ENCODE results near the gene ZBED1. TPM values are rescaled to one million over a fixed set of nuclear protein-coding genes. Genes with fewer than 3 reads are reported as not detected.
"Not testable (repeated sequence)": the region's sequence is repeated elsewhere in the genome, so short reads cannot be mapped to it uniquely, and the experiment has no call there.

The ZBED1 gene
- total RNA-seq, 4 donors from 2014 or later = 28.3 to 46.5 (median 34.2) TPM

DNA sequence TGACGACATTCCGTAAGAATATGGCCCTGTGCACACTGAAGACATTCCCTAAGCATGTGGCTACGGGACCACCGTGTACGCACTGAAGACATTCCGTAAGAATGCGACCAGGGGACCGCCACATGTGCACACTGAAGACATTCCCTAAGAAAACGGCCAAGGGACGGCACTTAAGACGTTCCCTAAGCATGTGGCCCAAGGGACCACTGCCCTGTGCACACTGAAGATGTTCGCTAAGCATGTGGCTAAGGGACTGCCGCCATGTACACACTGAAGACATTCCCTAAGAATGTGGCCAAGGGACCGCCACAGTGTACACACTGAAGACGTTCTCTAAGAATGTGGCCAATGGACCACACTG, 21.4 kb downstream of the ZBED1 start:
- no peak for ATAC-seq (ENCODE audit: low FRiP score)
- DNase-seq (ENCODE audit: low spot score) = no peak
- TF ChIP-seq, protein P1, sequence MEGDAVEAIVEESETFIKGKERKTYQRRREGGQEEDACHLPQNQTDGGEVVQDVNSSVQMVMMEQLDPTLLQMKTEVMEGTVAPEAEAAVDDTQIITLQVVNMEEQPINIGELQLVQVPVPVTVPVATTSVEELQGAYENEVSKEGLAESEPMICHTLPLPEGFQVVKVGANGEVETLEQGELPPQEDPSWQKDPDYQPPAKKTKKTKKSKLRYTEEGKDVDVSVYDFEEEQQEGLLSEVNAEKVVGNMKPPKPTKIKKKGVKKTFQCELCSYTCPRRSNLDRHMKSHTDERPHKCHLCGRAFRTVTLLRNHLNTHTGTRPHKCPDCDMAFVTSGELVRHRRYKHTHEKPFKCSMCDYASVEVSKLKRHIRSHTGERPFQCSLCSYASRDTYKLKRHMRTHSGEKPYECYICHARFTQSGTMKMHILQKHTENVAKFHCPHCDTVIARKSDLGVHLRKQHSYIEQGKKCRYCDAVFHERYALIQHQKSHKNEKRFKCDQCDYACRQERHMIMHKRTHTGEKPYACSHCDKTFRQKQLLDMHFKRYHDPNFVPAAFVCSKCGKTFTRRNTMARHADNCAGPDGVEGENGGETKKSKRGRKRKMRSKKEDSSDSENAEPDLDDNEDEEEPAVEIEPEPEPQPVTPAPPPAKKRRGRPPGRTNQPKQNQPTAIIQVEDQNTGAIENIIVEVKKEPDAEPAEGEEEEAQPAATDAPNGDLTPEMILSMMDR (IDR thresholded peaks at IDR 0.05) = no peak

DNA sequence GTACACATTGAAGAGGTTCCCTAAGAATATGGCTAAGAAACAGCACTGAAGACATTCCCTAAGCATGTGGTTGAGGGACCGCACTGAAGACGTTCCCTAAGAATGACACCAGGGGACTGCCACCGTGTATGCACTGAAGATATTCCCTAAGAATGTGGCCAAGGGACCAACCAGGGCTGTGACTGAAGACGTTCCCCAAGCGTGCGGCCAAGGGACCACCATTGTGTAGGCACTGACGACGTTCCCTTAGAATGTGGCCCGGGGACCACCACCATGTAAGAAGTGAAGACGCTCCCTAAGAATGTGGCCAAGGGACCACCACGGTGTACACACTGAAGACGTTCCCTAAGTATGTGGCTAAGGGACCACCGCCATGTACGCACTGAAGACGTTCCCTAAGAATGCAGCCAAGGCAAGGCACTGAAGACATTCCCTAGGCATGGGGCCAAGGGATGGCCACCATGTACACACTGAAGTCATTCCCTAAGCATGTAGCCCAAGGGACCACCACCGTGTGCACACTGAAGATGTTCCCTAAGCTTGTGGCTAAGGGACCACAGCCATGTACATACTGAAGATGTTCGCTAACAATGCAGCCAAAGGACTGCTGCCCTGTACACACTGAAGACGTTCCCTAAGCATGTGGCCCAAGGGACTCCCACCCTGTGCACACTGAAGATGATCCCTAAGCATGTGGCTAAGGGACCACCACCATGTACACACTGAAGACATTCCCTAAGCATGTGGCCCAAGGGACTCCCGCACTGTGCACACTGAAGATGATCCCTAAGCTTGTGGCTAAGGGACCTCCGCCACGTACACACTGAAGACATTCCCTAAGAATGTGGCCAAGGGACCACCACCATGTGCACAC, 22.0 kb downstream of the ZBED1 start:
- TF ChIP-seq, protein P1 (IDR thresholded peaks at IDR 0.05) = no peak
- DNase-seq (ENCODE audit: low spot score) (no peak), ATAC-seq (ENCODE audit: low FRiP score) (no peak)

DNA sequence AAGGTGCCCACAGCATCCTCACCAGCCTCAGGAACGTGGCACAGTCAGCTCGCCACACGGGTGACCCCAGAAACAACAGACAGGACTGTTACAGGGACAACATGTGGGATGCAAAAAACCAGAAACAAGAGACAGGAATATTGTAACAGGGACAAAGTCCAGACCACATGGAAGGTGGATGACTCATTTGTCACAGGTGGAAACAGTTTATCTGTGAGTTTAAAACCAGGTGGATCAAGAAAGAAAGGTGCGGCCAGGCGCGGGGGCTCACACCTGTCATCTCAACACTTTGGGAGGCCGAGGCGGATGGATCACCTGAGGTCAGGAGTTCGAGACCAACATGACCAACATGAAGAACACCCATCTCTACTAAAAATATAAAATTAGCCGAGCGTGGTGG, 23.5 kb downstream of the ZBED1 start:
- not testable (repeated sequence) for ATAC-seq (ENCODE audit: low FRiP score); DNase-seq (ENCODE audit: low spot score)

DNA sequence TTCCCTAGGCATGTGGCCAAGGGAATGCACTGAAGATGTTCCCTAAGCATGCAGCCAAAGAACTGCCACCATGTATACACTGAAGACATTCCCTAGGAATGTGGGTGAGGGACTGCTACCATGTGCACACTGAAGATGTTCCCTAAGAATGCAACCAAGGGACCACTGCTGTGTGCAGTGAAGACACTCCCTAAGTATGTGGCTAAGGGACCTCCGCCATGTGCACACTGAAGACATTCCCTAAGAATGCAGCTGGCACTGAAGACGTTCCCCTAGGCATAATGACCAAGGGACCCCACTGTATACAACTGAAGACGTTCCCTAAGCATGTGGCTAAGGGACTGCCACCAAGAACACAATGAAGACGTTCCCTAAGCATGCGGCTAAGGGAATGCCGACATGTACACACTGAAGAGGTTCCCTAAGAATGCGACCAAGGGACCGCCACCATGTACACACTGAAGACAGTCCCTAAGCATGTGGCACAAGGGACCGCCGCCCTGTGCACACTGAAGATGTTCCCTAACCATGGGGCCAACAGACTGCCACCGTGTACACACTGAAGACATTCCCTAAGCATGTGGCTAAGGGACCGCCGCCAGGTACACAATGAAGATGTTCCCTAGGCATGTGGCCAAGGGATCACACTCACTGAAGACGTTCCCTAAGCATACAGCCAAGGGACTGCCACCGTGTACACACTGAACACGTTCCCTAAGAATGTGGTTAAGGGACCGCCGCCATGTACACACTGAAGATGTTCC, 25.6 kb downstream of the ZBED1 start:
- no peak for ATAC-seq (ENCODE audit: low FRiP score)
- TF ChIP-seq, protein P1 (IDR thresholded peaks at IDR 0.05) = no peak

DNA sequence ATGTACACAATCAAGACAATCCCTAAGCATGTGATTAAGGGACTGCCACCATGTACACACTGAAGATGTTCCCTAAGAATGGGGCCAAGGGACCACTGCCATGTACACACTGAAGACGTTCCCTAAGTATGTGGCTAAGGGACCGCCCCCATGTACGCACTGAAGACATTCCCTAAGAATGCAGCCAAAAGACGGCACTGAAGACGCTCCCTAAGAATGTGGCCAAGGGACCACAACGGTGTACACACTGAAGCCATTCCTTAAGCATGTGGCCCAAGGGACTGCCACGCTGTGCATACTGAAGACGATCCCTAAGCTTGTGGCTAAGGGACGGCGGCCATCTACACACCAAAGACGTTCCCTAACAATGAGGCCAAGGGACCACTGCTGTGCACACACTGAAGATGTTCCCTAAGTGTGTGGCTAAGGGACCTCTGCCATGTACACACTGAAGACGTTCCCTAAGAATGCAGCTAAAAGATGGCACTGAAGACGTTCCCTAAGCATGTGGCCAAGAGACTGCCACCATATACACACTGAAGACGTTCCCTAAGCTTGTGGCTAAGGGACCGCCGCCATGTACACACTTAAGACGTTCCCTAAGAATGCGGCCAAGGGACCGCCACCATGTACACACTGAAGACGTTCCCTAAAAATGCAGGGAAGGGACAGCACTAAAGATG, 26.4 kb downstream of the ZBED1 start:
- TF ChIP-seq, protein P1 (IDR thresholded peaks at IDR 0.05) = no peak
- no peak for ATAC-seq (ENCODE audit: low FRiP score)
- no peak for DNase-seq (ENCODE audit: low spot score)

More for the DNA sequence above, 25.6 kb downstream of the ZBED1 start:
- DNase-seq (ENCODE audit: low spot score) = no peak

DNA sequence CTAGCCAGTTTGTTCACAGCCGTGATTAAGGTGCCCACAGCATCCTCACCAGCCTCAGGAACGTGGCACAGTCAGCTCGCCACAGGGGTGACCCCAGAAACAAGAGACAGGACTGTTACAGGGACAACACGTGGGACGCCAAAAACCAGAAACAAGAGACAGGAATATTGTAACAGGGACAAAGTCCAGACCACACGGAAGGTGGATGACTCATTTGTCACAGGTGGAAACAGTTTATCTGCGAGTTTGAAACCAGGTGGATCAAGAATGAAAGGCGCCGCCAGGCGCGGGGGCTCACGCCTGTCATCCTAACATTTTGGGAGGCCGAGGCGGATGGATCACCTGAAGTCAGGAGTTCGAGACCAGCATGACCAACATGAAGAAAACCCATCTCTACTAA, 27.7 kb downstream of the ZBED1 start:
- DNase-seq (ENCODE audit: low spot score); ATAC-seq (ENCODE audit: low FRiP score): not testable (repeated sequence)

DNA sequence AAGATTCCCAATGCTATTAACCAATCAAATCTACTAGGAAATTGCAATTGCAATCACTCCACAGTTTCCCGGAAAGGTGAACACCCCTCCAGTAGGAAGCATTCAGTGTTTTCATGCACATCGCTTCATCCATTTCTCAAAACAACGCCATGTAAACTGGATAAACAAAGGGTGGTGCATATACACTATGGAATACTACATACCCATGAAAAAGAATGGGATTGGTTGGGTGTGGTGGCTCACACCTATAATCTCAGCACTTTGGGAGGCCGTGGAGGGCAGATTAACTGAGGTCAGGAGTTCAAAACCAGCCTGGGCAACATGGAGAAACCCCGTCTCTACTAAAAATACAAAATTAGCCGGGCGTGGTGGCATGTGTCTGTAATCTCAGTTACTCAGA, 29.1 kb downstream of the ZBED1 start:
- ATAC-seq (ENCODE audit: low FRiP score) = no peak
- TF ChIP-seq, protein P1 (IDR thresholded peaks at IDR 0.05) = no peak
- no peak for DNase-seq (ENCODE audit: low spot score)

DNA sequence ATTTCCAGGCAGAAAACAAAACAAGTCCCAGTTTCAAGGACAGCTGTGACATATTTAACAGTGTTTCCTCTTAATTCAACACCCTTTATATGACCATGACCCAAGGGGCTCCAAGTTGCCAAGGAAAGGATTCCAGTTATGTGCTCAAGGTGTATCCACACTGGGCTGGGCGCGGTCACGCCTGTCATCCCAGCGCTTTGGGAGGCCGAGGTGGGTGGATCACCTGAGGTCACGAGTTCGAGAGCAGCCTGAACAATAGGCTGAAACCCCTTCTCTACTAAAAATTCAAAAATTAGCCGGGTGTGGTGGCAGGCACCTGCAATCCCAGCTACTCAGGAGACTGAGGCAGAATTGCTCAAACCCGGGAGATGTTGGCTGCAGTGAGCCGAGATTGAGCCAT, 29.6 kb downstream of the ZBED1 start:
- ATAC-seq (ENCODE audit: low FRiP score); DNase-seq (ENCODE audit: low spot score): not testable (repeated sequence)

DNA sequence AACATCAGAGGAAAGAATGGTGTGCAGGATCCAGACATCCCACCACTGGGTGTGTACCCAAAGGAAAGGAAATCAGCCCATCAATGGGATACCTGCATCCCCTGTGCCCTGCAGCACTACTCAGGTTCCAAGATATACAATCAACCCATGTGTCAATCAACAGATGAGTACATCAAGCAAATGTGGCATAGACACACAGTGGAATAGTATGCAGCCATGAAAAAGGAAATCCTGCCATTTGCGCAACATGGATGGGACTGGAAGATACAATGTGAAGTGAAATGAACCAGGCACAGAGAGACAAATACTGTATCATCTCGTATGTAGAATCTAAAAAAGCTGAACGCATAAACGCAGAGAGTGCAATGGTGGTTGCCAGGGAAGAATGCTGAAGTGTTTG, 30.9 kb downstream of the ZBED1 start:
- not testable (repeated sequence) for DNase-seq (ENCODE audit: low spot score); ATAC-seq (ENCODE audit: low FRiP score)

Data from omental fat pad (tissue), 4 donors.